ENCODE measurements around the gene ZNF219. TPM values are rescaled to one million over a fixed set of nuclear protein-coding genes. Genes with fewer than 3 reads are reported as not detected.

ZNF219 gene
- total and polyA plus RNA-seq, 2 of the 13 experiments (the other 11 are each of a cell fraction or from before 2014, with no cell fraction given), result 34.5 to 36.6 TPM

GRCh38 chr14:21106498-21107282 lies 8.2 kb upstream of the ZNF219 start (continued):
- TF ChIP-seq, protein P1, sequence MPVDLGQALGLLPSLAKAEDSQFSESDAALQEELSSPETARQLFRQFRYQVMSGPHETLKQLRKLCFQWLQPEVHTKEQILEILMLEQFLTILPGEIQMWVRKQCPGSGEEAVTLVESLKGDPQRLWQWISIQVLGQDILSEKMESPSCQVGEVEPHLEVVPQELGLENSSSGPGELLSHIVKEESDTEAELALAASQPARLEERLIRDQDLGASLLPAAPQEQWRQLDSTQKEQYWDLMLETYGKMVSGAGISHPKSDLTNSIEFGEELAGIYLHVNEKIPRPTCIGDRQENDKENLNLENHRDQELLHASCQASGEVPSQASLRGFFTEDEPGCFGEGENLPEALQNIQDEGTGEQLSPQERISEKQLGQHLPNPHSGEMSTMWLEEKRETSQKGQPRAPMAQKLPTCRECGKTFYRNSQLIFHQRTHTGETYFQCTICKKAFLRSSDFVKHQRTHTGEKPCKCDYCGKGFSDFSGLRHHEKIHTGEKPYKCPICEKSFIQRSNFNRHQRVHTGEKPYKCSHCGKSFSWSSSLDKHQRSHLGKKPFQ (CRISPR knock-in tag; IDR thresholded peaks at IDR 0.05; ENCODE audit: insufficient replicate concordance), result no peak
- no peak for TF ChIP-seq HCFC1 (IDR thresholded peaks at IDR 0.05; ENCODE audit: low read depth, low read length)
- TF ChIP-seq MEIS2 (CRISPR knock-in tag; IDR thresholded peaks at IDR 0.05), result peak; percentile 57; the same call in 1 of the 2 replicates
- no peak for TF ChIP-seq FOSL1 (CRISPR knock-in tag; IDR thresholded peaks at IDR 0.05; ENCODE audit: borderline replicate concordance)
- no peak for TF ChIP-seq CAMTA2 (CRISPR knock-in tag; IDR thresholded peaks at IDR 0.05; ENCODE audit: borderline replicate concordance)
- no peak for TF ChIP-seq TMF1 (CRISPR knock-in tag; IDR thresholded peaks at IDR 0.05; ENCODE audit: low read depth)
- TF ChIP-seq SOX13 (IDR thresholded peaks at IDR 0.05), result no peak
- TF ChIP-seq SOX13 (CRISPR knock-in tag; conservative IDR thresholded peaks at IDR 0.05 in 1 of 2, IDR thresholded peaks at IDR 0.05 in 1 of 2), result peak in 1 of 2 experiments; percentile 38; a peak in 1 of 4 replicates
- TF ChIP-seq REST (IDR thresholded peaks at IDR 0.05; ENCODE audit: borderline replicate concordance in 1 of 2, low read depth in 1 of 2, low read length in 2 of 2), result no peak
- TF ChIP-seq HDAC6 (IDR thresholded peaks at IDR 0.05; ENCODE audit: low read depth, low read length), result no peak
- no peak for TF ChIP-seq RFX3 (CRISPR knock-in tag; IDR thresholded peaks at IDR 0.05)
- no peak for TF ChIP-seq ZNF746 (CRISPR knock-in tag; IDR thresholded peaks at IDR 0.05)
- TF ChIP-seq RBM22 (optimal IDR thresholded peaks at IDR 0.05; ENCODE audit: low read length), result no peak
- no peak for TF ChIP-seq CEBPB (IDR thresholded peaks at IDR 0.05; ENCODE audit: borderline replicate concordance, low read depth, low read length)
- TF ChIP-seq THAP9 (CRISPR knock-in tag; IDR thresholded peaks at IDR 0.05; ENCODE audit: borderline replicate concordance), result peak; percentile 62; the same call in 1 of the 2 replicates
- TF ChIP-seq RFX1 (IDR thresholded peaks at IDR 0.05), result no peak
- TF ChIP-seq ZNF724P (CRISPR knock-in tag; IDR thresholded peaks at IDR 0.05; ENCODE audit: borderline replicate concordance), result no peak

Measured in HepG2 (cell line).